HG02798 (cell line): ENCODE data around the gene RAB1A.
"Not testable (repeated sequence)": the region's sequence is repeated elsewhere in the genome, so short reads cannot be mapped to it uniquely, and the experiment has no call there.

Experiments used
- ATAC-seq: cut with Tn5 transposase; IDR thresholded peaks from one replicate; pipeline ENCODE4 v1.9.1; 2021; ENCODE audit warnings: mild to moderate bottlenecking; ENCODE audit not compliant: unreplicated experiment, poor library complexity

The RAB1A gene

DNA sequence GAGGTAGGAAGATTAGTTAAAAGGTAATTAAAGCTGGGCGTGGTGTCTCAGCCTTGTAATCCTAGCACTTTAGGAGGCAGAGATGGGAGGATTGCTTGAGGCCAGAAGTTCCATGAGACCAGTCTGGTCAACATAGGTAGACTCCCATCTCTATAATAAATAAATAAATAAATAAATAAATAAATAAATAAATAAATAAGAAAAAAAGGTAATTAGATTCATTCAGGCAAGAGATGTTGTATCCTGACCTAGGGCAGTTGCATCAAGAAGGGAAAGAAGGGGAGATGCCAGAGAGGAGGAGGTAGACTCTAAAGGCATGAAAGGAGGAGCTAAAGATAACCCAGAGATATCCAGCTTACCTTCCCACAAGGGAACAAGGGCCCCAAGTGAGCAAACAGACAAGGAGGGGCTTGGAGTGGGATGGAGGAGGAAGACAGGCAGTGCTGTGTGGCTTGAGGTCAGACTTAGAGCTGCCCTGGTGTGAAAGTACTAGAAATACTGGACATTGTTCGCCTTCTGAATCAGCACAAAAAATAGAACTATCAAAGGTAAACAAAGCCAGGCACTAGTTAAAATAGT, 7.4 kb upstream of the RAB1A start:
- no peak for ATAC-seq

- no peak for ATAC-seq
Observed at GRCh38 chr2:65136253-65136652, 6.3 kb upstream of the RAB1A start.

DNA sequence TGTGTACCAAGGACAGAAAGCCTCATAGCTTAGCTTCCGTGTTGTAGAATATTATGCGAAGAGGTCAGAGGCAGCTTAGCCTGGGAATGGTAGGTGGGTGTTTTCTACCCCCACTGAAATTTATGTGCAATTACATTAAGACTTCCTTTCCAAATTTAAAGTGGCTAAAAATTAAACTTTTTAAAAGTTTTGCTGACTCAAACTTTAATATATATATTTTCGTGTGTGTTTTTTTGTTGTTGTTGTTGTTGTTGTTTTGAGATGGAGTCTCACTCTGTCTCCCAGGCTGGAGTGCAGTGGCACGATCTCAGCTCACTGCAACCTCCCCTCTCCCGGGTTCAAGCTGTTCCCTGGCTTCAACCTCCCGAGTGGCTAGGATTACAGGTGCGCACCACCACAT, 4.3 kb upstream of the RAB1A start:
- ATAC-seq, result no peak

DNA sequence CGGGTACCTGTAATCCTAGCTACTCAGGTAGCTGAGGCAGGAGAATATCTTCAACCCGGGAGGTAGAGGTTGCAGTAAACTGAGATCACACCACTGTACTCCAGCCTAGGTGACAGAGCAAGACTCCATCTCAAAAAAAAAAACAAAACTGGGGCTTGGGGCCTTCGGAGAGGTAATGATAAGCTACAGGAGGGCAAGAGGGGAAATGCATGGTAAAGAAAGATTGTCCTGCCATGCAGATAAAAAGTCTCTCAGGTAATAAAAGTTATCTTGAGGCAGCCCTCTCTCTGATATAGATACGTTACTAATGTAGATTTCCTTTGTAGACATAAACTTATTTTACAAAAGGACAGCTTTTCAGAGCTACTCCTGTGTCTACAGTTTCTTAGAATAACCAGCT, 3.7 kb upstream of the RAB1A start:
- no peak for ATAC-seq

GRCh38 chr2:65132930-65133329, 3.0 kb upstream of the RAB1A start:
- not testable (repeated sequence) for ATAC-seq

DNA sequence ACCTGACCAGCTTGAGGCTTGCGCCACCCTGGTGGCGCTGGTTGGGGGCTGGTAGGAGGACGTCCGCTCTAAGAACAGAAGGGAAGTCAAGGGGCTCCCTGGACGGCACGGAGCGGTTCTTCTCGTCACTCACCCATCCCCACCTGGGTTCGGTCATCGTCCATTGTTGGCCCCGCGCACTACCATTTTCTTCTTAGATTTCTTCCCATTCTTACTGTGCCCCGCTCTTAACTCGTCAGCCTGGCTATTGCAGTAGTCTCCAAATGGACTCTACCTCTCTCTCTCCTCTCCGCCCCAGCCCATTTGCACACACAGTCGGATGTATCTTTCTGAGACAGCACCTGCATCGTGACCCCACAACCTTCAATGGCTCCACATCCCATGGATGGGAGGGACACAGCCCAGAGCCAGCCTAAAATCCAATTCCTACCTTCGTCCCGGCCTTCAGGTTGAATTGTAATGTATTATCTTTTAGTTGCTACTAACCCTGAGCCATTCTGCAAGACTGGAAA, 814 bp upstream of the RAB1A start:
- peak; percentile 25 for ATAC-seq

- no peak for ATAC-seq
Observed at GRCh38 chr2:65129286-65129825, 550 bp downstream of the RAB1A start.

- ATAC-seq, result no peak
Observed at GRCh38 chr2:65128297-65129190, 1.4 kb downstream of the RAB1A start.

GRCh38 chr2:65125457-65125856, 4.4 kb downstream of the RAB1A start:
- not testable (repeated sequence) for ATAC-seq

- ATAC-seq, result no peak
Observed at GRCh38 chr2:65122313-65122712, 7.6 kb downstream of the RAB1A start.

- ATAC-seq, result no peak
Observed at GRCh38 chr2:65120990-65121693, 8.8 kb downstream of the RAB1A start.

GRCh38 chr2:65116645-65117044, 13.3 kb downstream of the RAB1A start:
- ATAC-seq, result no peak

DNA sequence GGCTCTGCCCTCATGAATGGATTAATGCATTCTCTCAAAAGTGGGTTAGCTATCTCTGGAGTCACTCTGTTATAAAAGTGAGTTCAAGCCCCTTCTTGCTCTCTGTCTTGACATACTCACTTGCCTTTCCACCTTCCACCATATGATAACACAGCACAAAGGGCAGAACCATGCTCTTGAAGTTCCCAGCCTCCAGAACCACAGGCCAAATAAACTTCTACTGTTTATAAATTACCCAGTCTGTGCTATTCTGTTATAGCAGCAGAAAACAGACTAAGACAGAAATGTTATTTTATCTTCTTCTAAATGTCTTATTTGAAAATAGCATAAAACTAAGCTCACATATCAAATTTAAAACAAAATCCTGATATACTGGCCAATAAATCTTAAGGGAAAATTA, 15.0 kb downstream of the RAB1A start:
- no peak for ATAC-seq

DNA sequence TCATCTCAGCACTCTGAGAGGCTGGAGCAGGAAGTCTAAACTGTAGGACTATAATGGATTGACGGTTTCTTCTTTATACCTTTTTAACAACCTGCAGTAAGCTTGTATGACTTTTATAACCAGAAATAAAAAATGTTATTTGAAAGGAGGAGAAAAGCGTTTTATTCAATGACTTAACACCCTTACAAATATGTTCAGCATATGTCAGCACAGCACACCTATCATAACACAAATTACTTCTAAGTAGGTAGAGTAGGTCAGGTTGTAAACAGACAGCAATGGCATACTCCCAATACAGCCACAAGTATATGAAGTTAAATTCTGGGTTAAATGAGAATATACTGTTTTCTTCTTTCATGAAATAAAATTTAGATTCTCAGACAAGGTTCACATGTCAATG, 16.1 kb downstream of the RAB1A start:
- ATAC-seq, result no peak

- ATAC-seq, result no peak
Observed at GRCh38 chr2:65113229-65113628, 16.7 kb downstream of the RAB1A start.

GRCh38 chr2:65112633-65113032, 17.3 kb downstream of the RAB1A start:
- no peak for ATAC-seq

GRCh38 chr2:65108780-65109179, 21.1 kb downstream of the RAB1A start:
- ATAC-seq, result no peak

- ATAC-seq, result no peak
Observed at GRCh38 chr2:65107530-65107929, 22.4 kb downstream of the RAB1A start.

DNA sequence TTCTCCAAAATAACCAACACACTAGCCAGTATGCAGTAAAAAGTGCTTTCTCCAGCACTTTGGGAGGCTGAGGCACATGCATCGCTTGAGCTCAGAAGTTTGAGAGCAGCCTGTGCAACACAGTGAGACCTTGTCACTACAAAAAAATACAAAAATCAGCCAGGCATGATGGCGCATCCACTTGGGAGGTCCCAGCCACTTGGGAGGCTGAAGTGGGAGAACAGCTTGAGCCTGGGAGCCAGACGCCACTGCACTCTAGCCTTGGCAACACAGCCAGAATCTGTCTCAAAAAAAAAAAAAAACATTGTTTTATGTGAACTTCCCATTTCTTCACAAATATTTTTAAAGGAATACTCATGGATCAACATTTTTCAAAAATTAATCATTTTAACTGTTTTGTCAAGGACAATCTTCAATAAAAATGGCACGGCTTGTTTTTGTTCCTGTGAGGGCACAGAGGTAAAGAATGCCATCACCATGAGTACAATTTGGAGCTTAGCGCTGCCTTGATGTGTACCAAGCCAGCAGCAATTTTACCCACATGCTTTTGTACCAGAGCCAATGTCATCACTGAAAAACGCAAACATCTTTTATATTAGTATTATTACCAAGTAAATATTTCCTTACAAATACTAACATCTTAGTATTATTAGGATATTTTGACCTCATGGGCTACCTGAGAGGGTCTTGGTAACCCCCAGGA, 26.7 kb downstream of the RAB1A start:
- ATAC-seq, result no peak

DNA sequence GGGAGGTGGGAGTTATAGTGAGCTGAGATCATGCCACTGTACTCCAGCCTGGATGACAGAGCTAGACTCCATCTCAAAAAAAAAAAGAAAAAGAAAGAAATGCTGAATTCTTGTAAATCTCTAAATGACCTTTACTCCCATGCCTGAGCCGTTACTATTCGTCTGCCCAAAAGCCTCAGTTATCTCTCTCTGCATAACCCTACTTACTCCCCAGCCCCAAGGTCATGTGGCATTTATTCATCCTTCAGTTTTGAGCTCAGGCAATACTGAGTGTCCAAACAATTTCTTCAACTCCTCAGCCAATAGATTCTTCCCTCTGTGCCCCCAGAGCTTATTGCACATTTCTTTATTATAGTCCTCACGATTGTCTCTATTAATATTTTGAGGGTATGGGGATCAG, 28.8 kb downstream of the RAB1A start:
- ATAC-seq, result no peak
